GM12801 (cell line): ENCODE results near the gene IFNB1.

Experiments used
- CTCF ChIP-seq: IDR thresholded peaks from one replicate; pipeline ENCODE4 v1.5.1; 2011; ENCODE audit warnings: control low read depth; ENCODE audit not compliant: insufficient read length; ENCODE audit errors: extremely low read depth

Gene IFNB1

GRCh38 chr9:21102305-21102704, 24.6 kb upstream of the IFNB1 start:
- no peak for TF ChIP-seq CTCF

DNA sequence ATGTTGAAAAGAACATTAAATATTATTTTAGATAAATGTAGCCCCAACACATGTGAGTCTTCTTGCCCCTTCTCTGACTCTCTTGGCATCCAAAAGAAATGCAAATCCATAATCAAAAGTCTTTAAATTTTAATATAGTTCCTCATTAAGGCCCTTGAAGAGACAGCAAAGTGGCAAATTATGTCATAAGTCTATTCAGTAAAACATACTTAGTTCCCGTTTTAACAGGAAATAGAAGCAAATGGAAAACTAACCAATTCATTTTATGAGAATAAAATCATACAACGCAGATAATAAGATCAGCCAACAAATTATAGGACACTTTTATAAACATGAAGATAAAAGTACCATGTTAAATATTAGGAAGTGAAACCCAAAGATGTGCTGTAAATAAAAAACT, 20.1 kb upstream of the IFNB1 start:
- no peak for TF ChIP-seq CTCF

- TF ChIP-seq CTCF, result no peak
These were observed 19.1 kb upstream of the IFNB1 start for GRCh38 chr9:21096901-21097255.

DNA sequence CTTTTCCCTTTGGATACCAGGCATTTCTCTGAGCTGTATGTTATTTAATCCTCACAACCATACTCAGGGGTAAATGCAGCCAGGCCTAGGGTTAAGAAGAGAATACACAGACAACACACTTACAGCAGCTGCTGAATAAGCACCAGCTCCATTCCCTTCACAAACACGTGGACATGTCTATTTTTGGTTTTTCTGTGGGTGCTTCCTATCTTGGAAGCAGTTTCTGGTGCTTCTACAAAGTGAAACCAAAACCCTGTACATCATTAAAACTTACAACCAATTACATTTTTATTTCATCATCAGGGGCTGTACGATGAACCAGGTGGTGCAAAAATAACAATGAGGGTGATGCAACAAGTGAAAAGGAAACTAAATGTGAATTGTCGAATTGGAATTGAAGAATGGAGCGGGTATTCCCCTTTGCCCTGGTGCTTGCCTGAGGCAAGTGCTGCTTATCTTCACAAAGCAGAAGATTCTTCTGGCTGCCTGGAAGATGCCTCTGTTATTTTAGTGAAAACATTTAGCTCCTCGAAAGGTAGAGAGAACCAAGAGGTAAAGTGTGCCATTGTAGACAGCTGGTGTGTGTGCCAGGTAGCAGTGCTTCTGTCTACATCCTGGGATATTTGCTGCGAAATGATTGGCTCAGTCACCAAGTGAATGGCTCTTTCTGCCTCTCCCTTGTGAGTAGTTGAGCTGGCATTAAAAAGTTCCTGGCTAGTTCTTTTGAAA, 18.6 kb upstream of the IFNB1 start:
- no peak for TF ChIP-seq CTCF

- no peak for TF ChIP-seq CTCF
These were observed 17.8 kb upstream of the IFNB1 start for GRCh38 chr9:21095561-21095960.

- TF ChIP-seq CTCF, result no peak
These were observed 8.8 kb upstream of the IFNB1 start for GRCh38 chr9:21086538-21086937.

DNA sequence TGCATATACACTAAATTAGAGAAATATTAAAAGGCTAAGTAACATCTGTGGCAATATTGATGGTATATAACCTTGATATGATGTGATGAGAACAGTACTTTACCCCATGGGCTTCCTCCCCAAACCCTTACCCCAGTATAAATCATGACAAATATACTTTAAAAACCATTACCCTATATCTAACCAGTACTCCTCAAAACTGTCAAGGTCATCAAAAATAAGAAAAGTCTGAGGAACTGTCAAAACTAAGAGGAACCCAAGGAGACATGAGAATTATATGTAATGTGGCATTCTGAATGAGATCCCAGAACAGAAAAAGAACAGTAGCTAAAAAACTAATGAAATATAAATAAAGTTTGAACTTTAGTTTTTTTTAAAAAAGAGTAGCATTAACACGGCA, 7.3 kb upstream of the IFNB1 start:
- TF ChIP-seq CTCF, result no peak
